ENCODE measurements around the gene GPR35.

DNA sequence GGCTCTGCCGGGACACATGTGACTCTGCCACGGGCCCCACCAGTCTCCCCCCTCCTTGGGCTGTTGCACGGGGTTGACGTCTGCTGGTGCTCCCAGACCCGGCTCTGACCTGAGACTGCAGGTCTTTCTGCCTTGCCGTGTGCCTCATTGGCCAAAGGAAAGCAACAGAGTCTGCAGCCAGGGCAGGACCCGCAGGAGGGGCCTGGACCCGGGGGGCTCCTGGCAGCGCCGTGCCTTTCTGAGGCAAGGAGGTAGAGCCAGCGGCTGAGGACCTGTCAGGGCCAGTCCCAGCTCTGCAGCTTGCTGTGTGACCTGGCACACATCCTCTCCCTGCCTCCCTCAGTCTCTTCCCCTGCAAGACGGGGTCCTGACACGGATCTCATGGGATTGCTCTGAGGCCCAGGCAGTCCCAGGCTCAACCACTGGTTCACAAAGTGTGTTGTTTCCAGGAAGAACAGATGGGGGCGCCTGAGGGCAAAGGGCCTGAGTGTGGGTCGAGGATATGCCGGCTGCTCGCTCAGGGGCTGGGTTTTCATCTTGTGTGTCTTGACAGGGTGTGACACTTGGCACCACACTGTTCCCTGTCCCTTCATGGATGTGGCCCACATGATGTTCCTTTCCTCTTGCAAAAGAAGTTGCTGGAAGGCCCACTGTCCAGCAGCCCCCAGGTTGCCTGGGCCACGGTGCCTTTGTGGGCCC is 29.8 kb upstream of the GPR35 start:
- TF ChIP-seq POLR2A (IDR thresholded peaks at IDR 0.05), result no peak
- TF ChIP-seq, protein P1, sequence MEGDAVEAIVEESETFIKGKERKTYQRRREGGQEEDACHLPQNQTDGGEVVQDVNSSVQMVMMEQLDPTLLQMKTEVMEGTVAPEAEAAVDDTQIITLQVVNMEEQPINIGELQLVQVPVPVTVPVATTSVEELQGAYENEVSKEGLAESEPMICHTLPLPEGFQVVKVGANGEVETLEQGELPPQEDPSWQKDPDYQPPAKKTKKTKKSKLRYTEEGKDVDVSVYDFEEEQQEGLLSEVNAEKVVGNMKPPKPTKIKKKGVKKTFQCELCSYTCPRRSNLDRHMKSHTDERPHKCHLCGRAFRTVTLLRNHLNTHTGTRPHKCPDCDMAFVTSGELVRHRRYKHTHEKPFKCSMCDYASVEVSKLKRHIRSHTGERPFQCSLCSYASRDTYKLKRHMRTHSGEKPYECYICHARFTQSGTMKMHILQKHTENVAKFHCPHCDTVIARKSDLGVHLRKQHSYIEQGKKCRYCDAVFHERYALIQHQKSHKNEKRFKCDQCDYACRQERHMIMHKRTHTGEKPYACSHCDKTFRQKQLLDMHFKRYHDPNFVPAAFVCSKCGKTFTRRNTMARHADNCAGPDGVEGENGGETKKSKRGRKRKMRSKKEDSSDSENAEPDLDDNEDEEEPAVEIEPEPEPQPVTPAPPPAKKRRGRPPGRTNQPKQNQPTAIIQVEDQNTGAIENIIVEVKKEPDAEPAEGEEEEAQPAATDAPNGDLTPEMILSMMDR (IDR thresholded peaks at IDR 0.05), result no peak
